H9 (cell line): Measurements from ENCODE around the gene KIAA1210. TPM values are rescaled to one million over a fixed set of nuclear protein-coding genes. Genes with fewer than 3 reads are reported as not detected.

ENCODE experiments used
- DNase-seq: peaks from one replicate; pipeline ENCODE4 v3.0.0-alpha.2; 2017
- H2AFZ ChIP-seq: one replicate; pipeline ENCODE4 v1.6.1; 2013; ENCODE audit warnings: mild to moderate bottlenecking, low read length, control low read depth, moderate library complexity
- H2AK5ac ChIP-seq: 2 replicates; pipeline ENCODE4 v1.6.1; 2013; ENCODE audit warnings: low read length, control low read depth, mixed read lengths; ENCODE audit not compliant: insufficient read length
- H2BK120ac ChIP-seq: one replicate; pipeline ENCODE4 v1.6.1; 2013; ENCODE audit warnings: low read depth, mild to moderate bottlenecking, low read length, control low read depth, inconsistent platforms; ENCODE audit not compliant: poor library complexity, severe bottlenecking
- H2BK12ac ChIP-seq: 2 replicates; pipeline ENCODE4 v1.6.1; 2013; ENCODE audit warnings: low read length, control low read depth, mixed read lengths, low read depth; ENCODE audit not compliant: insufficient read length
- H2BK15ac ChIP-seq: 2 replicates; pipeline ENCODE4 v1.6.1; 2013; ENCODE audit warnings: low read depth, low read length, control low read depth
- H2BK20ac ChIP-seq: one replicate; pipeline ENCODE4 v1.6.1; 2013; ENCODE audit warnings: low read depth, mild to moderate bottlenecking, low read length, control low read depth, inconsistent platforms; ENCODE audit not compliant: poor library complexity, severe bottlenecking
- H2BK5ac ChIP-seq: 2 replicates; pipeline ENCODE4 v1.6.1; 2013; ENCODE audit warnings: low read length, control low read depth, mixed read lengths; ENCODE audit not compliant: insufficient read length
- H3K14ac ChIP-seq: 2 replicates; pipeline ENCODE4 v1.6.1; 2013; ENCODE audit warnings: low read length, control low read depth; ENCODE audit not compliant: insufficient read depth
- H3K18ac ChIP-seq: 2 replicates; pipeline ENCODE4 v1.6.1; 2013; ENCODE audit warnings: low read depth, mild to moderate bottlenecking, mixed read lengths, low read length, control low read depth; ENCODE audit not compliant: insufficient read length
- H3K23ac ChIP-seq: 2 replicates; pipeline ENCODE4 v1.6.1; 2013; ENCODE audit warnings: low read length, control low read depth, mixed read lengths, low read depth; ENCODE audit not compliant: insufficient read length
- H3K23me2 ChIP-seq: 2 replicates; pipeline ENCODE4 v1.6.1; 2013; ENCODE audit warnings: low read depth, mild to moderate bottlenecking, mixed read lengths, low read length, control low read depth; ENCODE audit not compliant: insufficient read length, poor library complexity, severe bottlenecking
- H3K27ac ChIP-seq: 2 replicates; pipeline ENCODE4 v1.5.1; 2013; ENCODE audit warnings: low read length, control low read depth, mixed read lengths, low read depth; ENCODE audit not compliant: insufficient read length
- H3K27me3 ChIP-seq: 2 replicates; pipeline ENCODE4 v1.6.1; 2013; ENCODE audit warnings: low read length, control low read depth, inconsistent platforms; ENCODE audit not compliant: insufficient read depth
- H3K4ac ChIP-seq: 2 replicates; pipeline ENCODE4 v1.6.1; 2013; ENCODE audit warnings: low read depth, mild to moderate bottlenecking, control low read depth, inconsistent platforms, low read length, moderate library complexity
- H3K4me1 ChIP-seq: 2 replicates; pipeline ENCODE4 v1.6.1; 2013; ENCODE audit warnings: low read length, control low read depth, inconsistent platforms; ENCODE audit not compliant: insufficient read depth
- H3K4me2 ChIP-seq: 2 replicates; pipeline ENCODE4 v1.6.1; 2013; ENCODE audit warnings: low read length, control low read depth, mixed read lengths; ENCODE audit not compliant: insufficient read length, insufficient read depth
- H3K56ac ChIP-seq: 2 replicates; pipeline ENCODE4 v1.6.1; 2013; ENCODE audit warnings: low read depth, mild to moderate bottlenecking, mixed read lengths, low read length, control low read depth; ENCODE audit not compliant: insufficient read length
- H3K79me1 ChIP-seq: 2 replicates; pipeline ENCODE4 v1.6.1; 2013; ENCODE audit warnings: low read depth, mild to moderate bottlenecking, moderate library complexity, low read length, control low read depth, inconsistent platforms; ENCODE audit not compliant: insufficient read depth, poor library complexity, severe bottlenecking
- H3K79me2 ChIP-seq: 2 replicates; pipeline ENCODE4 v1.6.1; 2013; ENCODE audit warnings: low read length, control low read depth, inconsistent platforms; ENCODE audit not compliant: insufficient read depth
- H3K9ac ChIP-seq: 2 replicates; pipeline ENCODE4 v1.6.1; 2013; ENCODE audit warnings: low read length, control low read depth, mixed read lengths; ENCODE audit not compliant: insufficient read length; ENCODE audit errors: extremely low read depth
- H3K9me3 ChIP-seq: one replicate; pipeline ENCODE4 v1.6.1; 2013; ENCODE audit warnings: low read depth, low read length, inconsistent platforms; ENCODE audit not compliant: control insufficient read depth
- H3T11ph ChIP-seq: one replicate; pipeline ENCODE4 v1.6.1; 2013; ENCODE audit warnings: mild to moderate bottlenecking, low read length, control low read depth, inconsistent platforms
- H4K20me1 ChIP-seq: one replicate; pipeline ENCODE4 v1.6.1; 2013; ENCODE audit not compliant: control insufficient read depth, insufficient read length, insufficient read depth
- H4K5ac ChIP-seq: 2 replicates; pipeline ENCODE4 v1.6.1; 2013; ENCODE audit warnings: low read depth, mild to moderate bottlenecking, mixed read lengths, low read length, control low read depth; ENCODE audit not compliant: insufficient read length
- H4K8ac ChIP-seq: replicated peaks from 2 replicates; pipeline ENCODE4 v1.6.1; 2013; ENCODE audit warnings: low read length, control low read depth, mixed read lengths, low read depth; ENCODE audit not compliant: insufficient read length
- H4K91ac ChIP-seq: 2 replicates; pipeline ENCODE4 v1.6.1; 2013; ENCODE audit warnings: low read depth, mild to moderate bottlenecking, moderate library complexity, mixed read lengths, low read length, control low read depth; ENCODE audit not compliant: insufficient read length
- H3K27ac Mint-ChIP-seq, 3 experiments: 2 replicates in 2 of 3; 3 replicates in 1 of 3; pipeline ENCODE4 v1.8.0; 2020 to 2021; ENCODE audit warnings: mixed read lengths in 3 of 3, mild to moderate bottlenecking in 1 of 3, moderate library complexity in 1 of 3
- H3K27me3 Mint-ChIP-seq: 2 replicates; pipeline ENCODE4 v1.8.0; 2021; ENCODE audit warnings: low read depth, mild to moderate bottlenecking, moderate library complexity, mixed read lengths
- H3K36me3 Mint-ChIP-seq, 3 experiments: 2 replicates in 2 of 3; 3 replicates in 1 of 3; pipeline ENCODE4 v1.8.0; 2020 to 2021; ENCODE audit warnings: low read depth in 3 of 3, mixed read lengths in 3 of 3; ENCODE audit not compliant: insufficient read depth in 1 of 3
- H3K4me1 Mint-ChIP-seq, 2 experiments: 2 replicates each; pipeline ENCODE4 v1.8.0; 2020; ENCODE audit warnings: mixed read lengths in 2 of 2
- H3K4me3 Mint-ChIP-seq, 2 experiments: 2 replicates in 1 of 2; 3 replicates in 1 of 2; pipeline ENCODE4 v1.8.0; 2020 to 2021; ENCODE audit warnings: mild to moderate bottlenecking in 2 of 2, mixed read lengths in 2 of 2, moderate library complexity in 1 of 2
- H3K9me3 Mint-ChIP-seq, 2 experiments: 2 replicates in 1 of 2; 3 replicates in 1 of 2; pipeline ENCODE4 v1.8.0; 2020; ENCODE audit warnings: mild to moderate bottlenecking in 2 of 2, mixed read lengths in 2 of 2, moderate library complexity in 1 of 2
- CTCF ChIP-seq: fragments of 200-600 bp; sonication (generic); conservative IDR thresholded peaks from 3 replicates; pipeline ENCODE4 v1.8.0; 2021; ENCODE audit warnings: antibody characterized with exemption, mild to moderate bottlenecking
- WGBS: extraction: QIAGEN DNeasy Blood & Tissue Kit; methylation state at CpG from one replicate; pipeline ENCODE4 v1.1.7; 2013; ENCODE audit warnings: missing lambda C conversion rate, low lambda C conversion rate, mixed read lengths; ENCODE audit not compliant: insufficient read length; ENCODE audit errors: extremely low coverage; 5-methylcytosine and 5-hydroxymethylcytosine counted together
- total RNA-seq: library from RNA; stranded (reverse); gene quantifications from 2 replicates; pipeline ENCODE4 v1.2.1, GENCODE V29; 2021

KIAA1210 gene
- total RNA-seq, 1 experiment from 2014 or later: not detected

DNA sequence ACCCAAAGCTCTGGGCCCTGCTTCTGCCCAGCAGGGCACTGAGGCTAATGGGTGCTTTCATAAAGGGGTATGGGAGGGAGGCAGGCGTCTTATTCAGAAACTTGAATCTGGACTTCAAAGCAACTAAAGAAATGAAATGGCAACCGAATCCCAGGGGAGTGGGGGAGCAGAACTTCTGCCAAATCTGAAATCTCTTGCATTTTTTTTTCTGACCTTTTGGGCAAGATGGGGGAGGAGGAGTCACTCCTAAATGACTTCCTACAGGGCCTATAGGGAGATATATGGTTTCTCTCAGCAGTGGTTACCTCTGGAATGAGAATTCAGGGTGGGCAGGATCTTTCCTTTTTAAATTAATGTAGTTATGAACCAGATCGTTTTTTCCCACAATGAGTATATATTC, 30.6 kb upstream of the KIAA1210 start:
- no peak overlapping the region for H4K8ac ChIP-seq
- H2BK5ac ChIP-seq: no peak overlapping the region
- no peak overlapping the region for H3K4ac ChIP-seq
- no peak overlapping the region for H3T11ph ChIP-seq
- no peak for TF ChIP-seq CTCF
- H3K23ac ChIP-seq: no peak overlapping the region
- no peaks in the 10 kb centered on the region for H3K27me3 ChIP-seq
- H2AK5ac ChIP-seq: no peak overlapping the region
- H3K79me2 ChIP-seq: no peaks in the 10 kb centered on the region
- H2BK20ac ChIP-seq: no peak overlapping the region
- no peaks in the 10 kb centered on the region for H3K4me1 ChIP-seq
- H3K18ac ChIP-seq: no peak overlapping the region
- no peak overlapping the region for H2AFZ ChIP-seq
- no peak overlapping the region for H2BK120ac ChIP-seq
- H3K23me2 ChIP-seq: no peaks in the 10 kb centered on the region
- H3K79me1 ChIP-seq: no peaks in the 10 kb centered on the region
- no peak overlapping the region for H2BK12ac ChIP-seq
- no peak overlapping the region for H3K14ac ChIP-seq
- no peak overlapping the region for H3K9ac ChIP-seq
- H3K27ac Mint-ChIP-seq: no peak overlapping the region
- H4K5ac ChIP-seq: no peak overlapping the region
- peaks cover 16% of the 10 kb centered on the region for H3K9me3 ChIP-seq
- no peaks in the 10 kb centered on the region for H4K20me1 ChIP-seq
- H3K9me3 Mint-ChIP-seq: peaks cover 68 to 74% of the 10 kb centered on the region in 2 experiments
- H4K91ac ChIP-seq: no peak overlapping the region
- no CpG with 5 or more reads among the region's 3 CpGs for WGBS
- no peak overlapping the region for H3K4me3 Mint-ChIP-seq
- H3K4me1 Mint-ChIP-seq: peaks cover 0 to 4% of the 10 kb centered on the region in 2 experiments; a peak in 2 of 4 replicates
- no peak for DNase-seq
- H2BK15ac ChIP-seq: no peak overlapping the region
- H3K36me3 Mint-ChIP-seq: no peaks in the 10 kb centered on the region; a peak in 1 of 7 replicates
- no peak overlapping the region for H3K4me2 ChIP-seq
- no peak overlapping the region for H3K56ac ChIP-seq
- no peaks in the 10 kb centered on the region; the same call in 1 of the 2 replicates for H3K27me3 Mint-ChIP-seq
- H3K27ac ChIP-seq: no peak overlapping the region
